H9 (cell line): ENCODE measurements around the gene IL4. TPM values are rescaled to one million over a fixed set of nuclear protein-coding genes. Genes with fewer than 3 reads are reported as not detected.

Experiments
- DNase-seq: peaks from one replicate; pipeline ENCODE4 v3.0.0-alpha.2; 2017
- H2AFZ ChIP-seq: one replicate; pipeline ENCODE4 v1.6.1; 2013; ENCODE audit warnings: mild to moderate bottlenecking, low read length, control low read depth, moderate library complexity
- H2AK5ac ChIP-seq: 2 replicates; pipeline ENCODE4 v1.6.1; 2013; ENCODE audit warnings: low read length, control low read depth, mixed read lengths; ENCODE audit not compliant: insufficient read length
- H2BK120ac ChIP-seq: one replicate; pipeline ENCODE4 v1.6.1; 2013; ENCODE audit warnings: low read depth, mild to moderate bottlenecking, low read length, control low read depth, inconsistent platforms; ENCODE audit not compliant: poor library complexity, severe bottlenecking
- H2BK12ac ChIP-seq: 2 replicates; pipeline ENCODE4 v1.6.1; 2013; ENCODE audit warnings: low read length, control low read depth, mixed read lengths, low read depth; ENCODE audit not compliant: insufficient read length
- H2BK15ac ChIP-seq: 2 replicates; pipeline ENCODE4 v1.6.1; 2013; ENCODE audit warnings: low read depth, low read length, control low read depth
- H2BK20ac ChIP-seq: one replicate; pipeline ENCODE4 v1.6.1; 2013; ENCODE audit warnings: low read depth, mild to moderate bottlenecking, low read length, control low read depth, inconsistent platforms; ENCODE audit not compliant: poor library complexity, severe bottlenecking
- H2BK5ac ChIP-seq: 2 replicates; pipeline ENCODE4 v1.6.1; 2013; ENCODE audit warnings: low read length, control low read depth, mixed read lengths; ENCODE audit not compliant: insufficient read length
- H3K14ac ChIP-seq: 2 replicates; pipeline ENCODE4 v1.6.1; 2013; ENCODE audit warnings: low read length, control low read depth; ENCODE audit not compliant: insufficient read depth
- H3K18ac ChIP-seq: 2 replicates; pipeline ENCODE4 v1.6.1; 2013; ENCODE audit warnings: low read depth, mild to moderate bottlenecking, mixed read lengths, low read length, control low read depth; ENCODE audit not compliant: insufficient read length
- H3K23ac ChIP-seq: 2 replicates; pipeline ENCODE4 v1.6.1; 2013; ENCODE audit warnings: low read length, control low read depth, mixed read lengths, low read depth; ENCODE audit not compliant: insufficient read length
- H3K23me2 ChIP-seq: 2 replicates; pipeline ENCODE4 v1.6.1; 2013; ENCODE audit warnings: low read depth, mild to moderate bottlenecking, mixed read lengths, low read length, control low read depth; ENCODE audit not compliant: insufficient read length, poor library complexity, severe bottlenecking
- H3K27ac ChIP-seq: 2 replicates; pipeline ENCODE4 v1.5.1; 2013; ENCODE audit warnings: low read length, control low read depth, mixed read lengths, low read depth; ENCODE audit not compliant: insufficient read length
- H3K27me3 ChIP-seq: 2 replicates; pipeline ENCODE4 v1.6.1; 2013; ENCODE audit warnings: low read length, control low read depth, inconsistent platforms; ENCODE audit not compliant: insufficient read depth
- H3K4ac ChIP-seq: 2 replicates; pipeline ENCODE4 v1.6.1; 2013; ENCODE audit warnings: low read depth, mild to moderate bottlenecking, control low read depth, inconsistent platforms, low read length, moderate library complexity
- H3K4me1 ChIP-seq: 2 replicates; pipeline ENCODE4 v1.6.1; 2013; ENCODE audit warnings: low read length, control low read depth, inconsistent platforms; ENCODE audit not compliant: insufficient read depth
- H3K4me2 ChIP-seq: 2 replicates; pipeline ENCODE4 v1.6.1; 2013; ENCODE audit warnings: low read length, control low read depth, mixed read lengths; ENCODE audit not compliant: insufficient read length, insufficient read depth
- H3K56ac ChIP-seq: 2 replicates; pipeline ENCODE4 v1.6.1; 2013; ENCODE audit warnings: low read depth, mild to moderate bottlenecking, mixed read lengths, low read length, control low read depth; ENCODE audit not compliant: insufficient read length
- H3K79me1 ChIP-seq: 2 replicates; pipeline ENCODE4 v1.6.1; 2013; ENCODE audit warnings: low read depth, mild to moderate bottlenecking, moderate library complexity, low read length, control low read depth, inconsistent platforms; ENCODE audit not compliant: insufficient read depth, poor library complexity, severe bottlenecking
- H3K79me2 ChIP-seq: 2 replicates; pipeline ENCODE4 v1.6.1; 2013; ENCODE audit warnings: low read length, control low read depth, inconsistent platforms; ENCODE audit not compliant: insufficient read depth
- H3K9ac ChIP-seq: 2 replicates; pipeline ENCODE4 v1.6.1; 2013; ENCODE audit warnings: low read length, control low read depth, mixed read lengths; ENCODE audit not compliant: insufficient read length; ENCODE audit errors: extremely low read depth
- H3K9me3 ChIP-seq: one replicate; pipeline ENCODE4 v1.6.1; 2013; ENCODE audit warnings: low read depth, low read length, inconsistent platforms; ENCODE audit not compliant: control insufficient read depth
- H3T11ph ChIP-seq: one replicate; pipeline ENCODE4 v1.6.1; 2013; ENCODE audit warnings: mild to moderate bottlenecking, low read length, control low read depth, inconsistent platforms
- H4K20me1 ChIP-seq: one replicate; pipeline ENCODE4 v1.6.1; 2013; ENCODE audit not compliant: control insufficient read depth, insufficient read length, insufficient read depth
- H4K5ac ChIP-seq: 2 replicates; pipeline ENCODE4 v1.6.1; 2013; ENCODE audit warnings: low read depth, mild to moderate bottlenecking, mixed read lengths, low read length, control low read depth; ENCODE audit not compliant: insufficient read length
- H4K8ac ChIP-seq: replicated peaks from 2 replicates; pipeline ENCODE4 v1.6.1; 2013; ENCODE audit warnings: low read length, control low read depth, mixed read lengths, low read depth; ENCODE audit not compliant: insufficient read length
- H4K91ac ChIP-seq: 2 replicates; pipeline ENCODE4 v1.6.1; 2013; ENCODE audit warnings: low read depth, mild to moderate bottlenecking, moderate library complexity, mixed read lengths, low read length, control low read depth; ENCODE audit not compliant: insufficient read length
- H3K27ac Mint-ChIP-seq, 3 experiments: 2 replicates in 2 of 3; 3 replicates in 1 of 3; pipeline ENCODE4 v1.8.0; 2020 to 2021; ENCODE audit warnings: mixed read lengths in 3 of 3, mild to moderate bottlenecking in 1 of 3, moderate library complexity in 1 of 3
- H3K27me3 Mint-ChIP-seq: 2 replicates; pipeline ENCODE4 v1.8.0; 2021; ENCODE audit warnings: low read depth, mild to moderate bottlenecking, moderate library complexity, mixed read lengths
- H3K36me3 Mint-ChIP-seq, 3 experiments: 2 replicates in 2 of 3; 3 replicates in 1 of 3; pipeline ENCODE4 v1.8.0; 2020 to 2021; ENCODE audit warnings: low read depth in 3 of 3, mixed read lengths in 3 of 3; ENCODE audit not compliant: insufficient read depth in 1 of 3
- H3K4me1 Mint-ChIP-seq, 2 experiments: 2 replicates each; pipeline ENCODE4 v1.8.0; 2020; ENCODE audit warnings: mixed read lengths in 2 of 2
- H3K4me3 Mint-ChIP-seq, 2 experiments: 2 replicates in 1 of 2; 3 replicates in 1 of 2; pipeline ENCODE4 v1.8.0; 2020 to 2021; ENCODE audit warnings: mild to moderate bottlenecking in 2 of 2, mixed read lengths in 2 of 2, moderate library complexity in 1 of 2
- H3K9me3 Mint-ChIP-seq, 2 experiments: 2 replicates in 1 of 2; 3 replicates in 1 of 2; pipeline ENCODE4 v1.8.0; 2020; ENCODE audit warnings: mild to moderate bottlenecking in 2 of 2, mixed read lengths in 2 of 2, moderate library complexity in 1 of 2
- CTCF ChIP-seq: fragments of 200-600 bp; sonication (generic); conservative IDR thresholded peaks from 3 replicates; pipeline ENCODE4 v1.8.0; 2021; ENCODE audit warnings: antibody characterized with exemption, mild to moderate bottlenecking
- WGBS: extraction: QIAGEN DNeasy Blood & Tissue Kit; methylation state at CpG from one replicate; pipeline ENCODE4 v1.1.7; 2013; ENCODE audit warnings: missing lambda C conversion rate, low lambda C conversion rate, mixed read lengths; ENCODE audit not compliant: insufficient read length; ENCODE audit errors: extremely low coverage; 5-methylcytosine and 5-hydroxymethylcytosine counted together
- total RNA-seq: library from RNA; stranded (reverse); gene quantifications from 2 replicates; pipeline ENCODE4 v1.2.1, GENCODE V29; 2021

The IL4 gene
- total RNA-seq, 1 experiment from 2014 or later = not detected

DNA sequence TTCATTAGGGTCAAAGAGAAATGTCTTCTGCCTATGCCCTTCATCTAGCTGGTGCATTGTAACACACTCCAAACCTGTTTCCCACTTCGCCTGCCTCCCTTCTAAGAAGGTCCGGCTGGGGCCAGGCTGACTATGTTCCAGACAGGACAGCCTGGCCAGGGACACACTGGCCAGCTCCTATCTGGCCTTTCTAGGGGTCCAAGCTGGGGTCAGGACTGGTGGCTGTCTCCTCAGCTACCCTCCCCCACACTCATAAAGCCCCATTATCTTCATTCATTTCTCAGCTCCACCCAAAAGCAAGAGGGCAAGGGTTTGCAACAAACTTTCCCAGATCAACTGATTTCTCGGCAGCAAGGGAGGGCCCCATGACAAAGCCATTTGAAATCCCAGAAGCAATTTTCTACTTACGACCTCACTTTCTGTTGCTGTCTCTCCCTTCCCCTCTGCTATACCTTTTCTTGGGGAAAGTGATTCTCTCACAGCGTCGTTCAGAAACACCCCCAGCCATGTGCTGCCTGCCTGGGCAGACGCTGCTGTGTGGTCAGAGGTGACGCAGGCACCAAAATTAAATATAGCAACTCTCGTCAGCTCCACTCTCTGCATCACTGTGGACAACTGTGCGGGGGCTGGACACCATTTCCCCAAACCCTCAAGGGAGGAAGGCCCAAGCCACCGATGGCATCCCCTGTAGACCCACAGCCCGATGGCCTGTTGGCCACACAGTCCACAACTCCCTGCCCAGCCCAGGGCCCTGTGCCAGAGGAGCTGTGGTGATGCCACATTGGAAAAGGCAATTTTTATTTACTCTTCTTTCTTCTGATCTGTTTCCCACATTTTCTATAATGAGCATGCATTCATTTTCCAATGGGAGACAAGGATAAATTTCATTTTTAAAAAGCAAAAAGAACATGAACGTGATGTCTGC is 9.8 kb upstream of the IL4 start:
- no peak for DNase-seq
- Histone ChIP-seq H2BK12ac (no peak overlapping the region), H3K56ac (no peak overlapping the region), H3K27me3 (no peaks in the 10 kb centered on the region), H3K23me2 (no peaks in the 10 kb centered on the region), H3K23ac (no peak overlapping the region), H3K4me2 (no peak overlapping the region), H4K91ac (no peak overlapping the region), H4K20me1 (no peaks in the 10 kb centered on the region), H3K79me1 (no peaks in the 10 kb centered on the region), H2AK5ac (no peak overlapping the region), H3K9ac (no peak overlapping the region), H3K14ac (no peak overlapping the region), H2BK20ac (no peak overlapping the region), H3K9me3 (no peaks in the 10 kb centered on the region), H2AFZ (no peak overlapping the region), H2BK5ac (no peak overlapping the region), H3K18ac (no peak overlapping the region), H3K27ac (no peak overlapping the region), H2BK15ac (no peak overlapping the region), H3K79me2 (no peaks in the 10 kb centered on the region), H2BK120ac (no peak overlapping the region), H4K5ac (no peak overlapping the region), H3T11ph (no peak overlapping the region), H4K8ac (no peak overlapping the region), H3K4me1 (no peaks in the 10 kb centered on the region), H3K4ac (no peak overlapping the region)
- peaks cover 17 to 28% of the 10 kb centered on the region in 2 experiments for H3K4me1 Mint-ChIP-seq
- no peaks in the 10 kb centered on the region for H3K36me3 Mint-ChIP-seq
- no CpG with 5 or more reads among the region's 13 CpGs for WGBS
- H3K9me3 Mint-ChIP-seq = no peaks in the 10 kb centered on the region; a peak in 1 of 5 replicates
- H3K4me3 Mint-ChIP-seq = no peak overlapping the region
- peaks cover 3% of the 10 kb centered on the region for H3K27me3 Mint-ChIP-seq
- H3K27ac Mint-ChIP-seq = no peak overlapping the region
- no peak for TF ChIP-seq CTCF
